ENCODE data around the gene MINDY4. TPM values are rescaled to one million over a fixed set of nuclear protein-coding genes. Genes with fewer than 3 reads are reported as not detected.

The MINDY4 gene
- total and polyA plus RNA-seq, 2 of the 8 experiments (the other 6 are each of a cell fraction or from before 2014, with no cell fraction given): 1.3 to 3.6 TPM

DNA sequence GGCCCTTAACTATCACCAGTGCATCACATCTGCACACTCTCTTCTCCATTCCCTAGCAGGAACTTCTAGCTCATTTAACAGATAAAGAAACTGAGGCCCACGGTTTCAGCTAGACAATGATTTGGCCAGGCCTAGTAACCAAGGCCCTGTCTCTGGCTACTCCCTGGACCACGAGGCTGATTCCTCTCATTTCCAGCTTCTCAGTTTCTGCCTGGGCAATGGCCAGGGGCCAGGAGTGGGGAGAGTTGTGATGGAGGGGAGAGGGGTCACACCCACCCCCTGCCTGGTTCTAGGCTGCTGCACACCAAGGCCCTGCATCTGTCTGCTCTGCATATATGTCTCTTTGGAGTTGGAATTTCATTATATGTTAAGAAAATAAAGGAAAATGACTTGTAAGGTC, 153.9 kb downstream of the MINDY4 start (continued):
- TF ChIP-seq CREB1 (IDR thresholded peaks at IDR 0.05): no peak
- no peak for TF ChIP-seq TAF1 (IDR thresholded peaks at IDR 0.05; ENCODE audit: low read depth, low read length)
- no peak for TF ChIP-seq HDAC6 (IDR thresholded peaks at IDR 0.05; ENCODE audit: low read depth, low read length)
- TF ChIP-seq PHF8 (conservative IDR thresholded peaks at IDR 0.05; ENCODE audit: low read depth, low read length): no peak
- TF ChIP-seq, protein P1, sequence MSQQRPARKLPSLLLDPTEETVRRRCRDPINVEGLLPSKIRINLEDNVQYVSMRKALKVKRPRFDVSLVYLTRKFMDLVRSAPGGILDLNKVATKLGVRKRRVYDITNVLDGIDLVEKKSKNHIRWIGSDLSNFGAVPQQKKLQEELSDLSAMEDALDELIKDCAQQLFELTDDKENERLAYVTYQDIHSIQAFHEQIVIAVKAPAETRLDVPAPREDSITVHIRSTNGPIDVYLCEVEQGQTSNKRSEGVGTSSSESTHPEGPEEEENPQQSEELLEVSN (IDR thresholded peaks at IDR 0.05): no peak
- TF ChIP-seq EGR1 (IDR thresholded peaks at IDR 0.05; ENCODE audit: borderline replicate concordance, low read depth, low read length): no peak

Measured in H1 (cell line).